ENCODE data around the gene MUC5AC.

Gene MUC5AC

DNA sequence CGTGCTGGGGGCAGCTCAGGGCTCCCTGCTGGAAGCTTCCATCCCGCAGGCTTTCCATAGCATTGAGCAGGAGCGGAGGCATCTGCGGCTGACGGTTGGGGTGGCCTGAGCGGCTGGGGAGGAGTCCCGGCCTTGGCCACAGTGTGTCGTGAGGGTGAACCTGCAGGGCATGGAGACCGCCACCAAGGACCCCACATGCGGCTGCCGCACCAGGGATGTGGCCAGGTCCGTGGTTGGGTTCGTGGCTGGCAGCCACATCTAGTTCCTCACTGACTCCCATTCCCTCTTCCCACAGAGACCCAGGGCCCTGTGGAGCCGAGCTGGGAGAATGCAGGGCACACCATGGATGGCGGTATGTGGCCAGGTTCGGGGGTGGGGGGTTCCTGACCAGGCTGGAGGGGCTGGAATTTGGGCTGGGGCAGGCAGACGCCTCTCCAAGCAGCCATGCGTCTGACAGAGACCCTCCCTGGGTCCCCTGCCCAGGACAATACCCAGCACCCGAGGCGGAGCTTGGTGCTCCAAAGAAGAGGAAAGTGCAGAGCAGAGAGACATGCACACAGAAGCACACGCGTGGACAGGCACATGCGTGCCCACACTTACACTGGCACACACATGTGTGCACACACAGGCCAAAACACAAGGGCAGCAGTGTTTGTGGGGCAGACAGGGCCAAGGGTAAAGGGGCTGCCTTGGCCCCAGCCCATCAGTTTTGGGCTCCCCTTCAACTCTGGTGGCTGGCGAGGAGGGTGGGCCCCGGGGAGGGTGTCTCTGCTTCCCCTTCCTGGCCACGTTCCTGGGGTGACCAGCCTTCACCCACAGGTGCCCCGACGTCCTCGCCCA is 67.9 kb downstream of the MUC5AC start:
- no peak for DNase-seq (ENCODE audit: low spot score)

DNA sequence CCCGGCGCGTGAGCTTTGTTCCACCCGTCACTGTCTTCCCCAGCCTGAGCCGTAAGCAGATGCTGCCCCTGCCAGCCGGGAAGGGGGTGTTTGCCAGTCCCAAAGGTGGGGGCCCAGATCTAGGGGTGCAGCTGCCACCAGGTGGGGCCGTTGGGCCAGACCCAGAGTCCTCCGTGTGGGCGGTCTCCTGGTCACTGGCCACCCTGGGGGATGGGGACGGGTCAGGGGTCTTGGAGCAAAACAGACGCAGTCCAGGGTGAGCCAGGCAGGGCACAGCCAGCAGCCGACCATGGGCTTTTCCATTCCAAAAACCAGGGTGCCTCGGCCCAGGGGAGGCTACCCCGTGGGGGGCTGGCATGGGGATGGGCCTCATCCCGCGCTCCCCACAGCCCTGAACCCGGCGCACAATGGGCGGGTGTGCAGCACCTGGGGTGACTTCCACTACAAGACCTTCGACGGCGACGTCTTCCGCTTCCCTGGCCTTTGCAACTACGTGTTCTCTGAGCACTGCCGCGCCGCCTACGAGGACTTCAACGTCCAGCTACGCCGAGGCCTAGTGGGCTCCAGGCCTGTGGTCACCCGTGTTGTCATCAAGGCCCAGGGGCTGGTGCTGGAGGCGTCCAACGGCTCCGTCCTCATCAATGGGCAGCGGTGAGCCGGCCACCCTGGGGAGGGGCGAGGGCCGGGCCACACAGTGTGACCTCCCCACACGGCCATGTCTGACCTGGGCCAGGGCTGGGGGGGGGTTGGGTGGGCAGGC is 68.7 kb downstream of the MUC5AC start:
- no peak for DNase-seq (ENCODE audit: low spot score)

DNA sequence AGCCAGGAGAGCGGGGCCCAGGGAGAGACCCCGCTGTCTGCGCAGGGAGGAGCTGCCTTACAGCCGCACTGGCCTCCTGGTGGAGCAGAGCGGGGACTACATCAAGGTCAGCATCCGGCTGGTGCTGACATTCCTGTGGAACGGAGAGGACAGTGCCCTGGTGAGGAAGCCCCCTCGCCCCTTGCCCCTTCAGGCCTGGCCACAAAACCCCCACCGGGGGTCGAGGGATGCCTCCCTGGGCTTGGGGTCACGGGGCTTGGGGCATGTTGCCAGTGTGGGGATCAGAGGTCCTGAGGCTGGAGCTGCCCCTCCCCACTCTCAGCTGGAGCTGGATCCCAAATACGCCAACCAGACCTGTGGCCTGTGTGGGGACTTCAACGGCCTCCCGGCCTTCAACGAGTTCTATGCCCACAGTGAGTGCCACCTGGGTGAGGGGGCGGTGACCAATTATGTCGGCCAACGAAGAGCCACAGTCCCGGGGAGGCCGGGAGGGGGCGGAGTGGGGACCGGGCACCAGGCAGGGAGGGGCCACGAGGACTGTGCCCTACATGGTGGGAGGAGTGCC is 69.3 kb downstream of the MUC5AC start:
- DNase-seq (ENCODE audit: low spot score), result no peak

DNA sequence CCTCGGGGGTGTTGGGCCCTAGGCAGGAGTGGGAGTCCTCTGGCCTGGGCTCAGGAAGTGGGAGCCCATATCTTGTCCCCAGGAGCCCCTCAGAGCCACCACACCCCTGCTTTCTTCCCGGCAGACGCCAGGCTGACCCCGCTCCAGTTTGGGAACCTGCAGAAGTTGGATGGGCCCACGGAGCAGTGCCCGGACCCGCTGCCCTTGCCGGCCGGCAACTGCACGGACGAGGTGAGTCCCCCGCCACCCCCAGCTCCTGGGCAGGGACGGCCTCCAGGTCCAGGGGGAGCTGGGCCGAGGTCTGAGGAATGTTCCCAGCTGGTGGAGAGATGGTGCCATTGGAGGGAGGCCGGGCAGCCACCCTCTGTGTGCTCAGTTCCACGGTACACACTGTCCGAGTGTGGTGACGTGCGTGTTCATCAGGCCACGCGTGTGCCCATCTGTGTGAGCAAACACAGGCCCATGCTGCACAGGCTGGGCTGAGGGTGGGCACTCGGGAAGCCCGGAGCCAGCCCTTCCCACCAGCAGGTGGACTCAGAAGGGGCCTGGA is 69.9 kb downstream of the MUC5AC start:
- DNase-seq (ENCODE audit: low spot score), result no peak

DNA sequence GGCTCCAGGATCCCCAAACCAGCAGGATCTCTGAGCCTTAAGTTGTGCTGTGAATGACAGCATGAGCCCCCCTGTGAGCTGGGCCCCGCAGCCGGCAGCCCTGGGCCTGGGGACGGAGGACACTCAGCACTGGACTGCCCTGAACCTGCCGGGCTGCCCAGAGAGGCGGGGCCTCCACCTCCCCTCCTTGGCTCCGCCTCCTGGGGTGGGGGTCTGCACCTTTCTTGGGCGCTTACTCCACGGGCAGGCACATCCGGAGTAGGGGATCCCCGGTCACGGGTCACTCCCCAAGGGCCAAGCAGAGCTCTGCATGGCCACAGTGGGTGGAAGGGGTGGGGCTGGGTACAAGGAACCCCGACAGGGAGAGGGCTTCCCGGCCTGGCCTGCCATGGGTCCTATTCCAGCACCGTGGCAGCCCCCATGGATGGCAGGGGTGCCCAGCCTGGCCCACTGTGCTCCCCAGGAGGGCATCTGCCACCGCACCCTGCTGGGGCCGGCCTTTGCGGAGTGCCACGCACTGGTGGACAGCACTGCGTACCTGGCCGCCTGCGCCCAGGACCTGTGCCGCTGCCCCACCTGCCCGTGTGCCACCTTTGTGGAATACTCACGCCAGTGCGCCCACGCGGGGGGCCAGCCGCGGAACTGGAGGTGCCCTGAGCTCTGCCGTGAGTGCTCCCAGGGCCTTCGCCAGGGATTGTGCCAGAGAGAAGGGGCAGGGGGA is 70.5 kb downstream of the MUC5AC start:
- DNase-seq (ENCODE audit: low spot score), result no peak

DNA sequence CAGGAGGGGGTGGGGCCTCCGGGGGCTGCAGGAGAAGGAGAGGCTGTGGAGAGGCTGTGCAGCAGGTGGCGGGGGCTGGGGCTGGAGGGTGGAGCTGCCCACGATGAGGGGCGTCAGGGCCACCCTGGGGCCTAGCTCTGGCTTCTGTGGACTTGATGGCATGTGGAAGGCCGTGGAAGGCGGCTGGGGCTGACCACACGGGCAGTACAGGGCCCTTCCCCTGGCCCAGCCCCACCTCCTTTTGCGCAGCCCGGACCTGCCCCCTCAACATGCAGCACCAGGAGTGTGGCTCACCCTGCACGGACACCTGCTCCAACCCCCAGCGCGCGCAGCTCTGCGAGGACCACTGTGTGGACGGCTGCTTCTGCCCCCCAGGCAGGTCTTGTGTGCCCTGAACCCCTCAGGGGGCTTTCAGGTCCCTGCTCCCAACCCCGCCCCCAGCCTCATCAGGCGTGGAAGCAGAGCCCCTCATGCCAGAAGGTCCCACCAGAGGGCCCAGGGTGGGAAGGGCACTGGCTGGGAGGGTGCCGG is 71.2 kb downstream of the MUC5AC start:
- DNase-seq (ENCODE audit: low spot score), result no peak

GRCh38 chr11:1229471-1230120 is 71.8 kb downstream of the MUC5AC start:
- no peak for DNase-seq (ENCODE audit: low spot score)

DNA sequence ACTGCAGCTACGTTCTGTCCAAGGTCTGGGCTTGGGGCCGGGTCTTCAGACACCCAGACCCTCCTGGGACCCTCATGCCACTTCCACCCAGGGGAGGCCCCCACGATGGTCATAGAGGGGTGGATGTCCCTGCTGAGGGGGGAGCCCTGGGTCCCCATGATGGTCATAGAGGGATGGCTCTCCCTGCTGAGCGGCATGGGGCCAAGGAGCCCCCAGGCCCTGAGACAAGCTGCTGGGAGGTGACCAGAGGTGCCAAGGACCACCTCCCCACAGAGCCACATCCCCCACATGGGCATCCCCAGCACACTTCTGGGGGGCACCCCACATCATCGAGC is 72.3 kb downstream of the MUC5AC start:
- DNase-seq (ENCODE audit: low spot score), result no peak

GRCh38 chr11:1230456-1231395 is 73.0 kb downstream of the MUC5AC start:
- no peak for DNase-seq (ENCODE audit: low spot score)

- no peak for DNase-seq (ENCODE audit: low spot score)
Measured at GRCh38 chr11:1231396-1232020, 73.8 kb downstream of the MUC5AC start.

DNA sequence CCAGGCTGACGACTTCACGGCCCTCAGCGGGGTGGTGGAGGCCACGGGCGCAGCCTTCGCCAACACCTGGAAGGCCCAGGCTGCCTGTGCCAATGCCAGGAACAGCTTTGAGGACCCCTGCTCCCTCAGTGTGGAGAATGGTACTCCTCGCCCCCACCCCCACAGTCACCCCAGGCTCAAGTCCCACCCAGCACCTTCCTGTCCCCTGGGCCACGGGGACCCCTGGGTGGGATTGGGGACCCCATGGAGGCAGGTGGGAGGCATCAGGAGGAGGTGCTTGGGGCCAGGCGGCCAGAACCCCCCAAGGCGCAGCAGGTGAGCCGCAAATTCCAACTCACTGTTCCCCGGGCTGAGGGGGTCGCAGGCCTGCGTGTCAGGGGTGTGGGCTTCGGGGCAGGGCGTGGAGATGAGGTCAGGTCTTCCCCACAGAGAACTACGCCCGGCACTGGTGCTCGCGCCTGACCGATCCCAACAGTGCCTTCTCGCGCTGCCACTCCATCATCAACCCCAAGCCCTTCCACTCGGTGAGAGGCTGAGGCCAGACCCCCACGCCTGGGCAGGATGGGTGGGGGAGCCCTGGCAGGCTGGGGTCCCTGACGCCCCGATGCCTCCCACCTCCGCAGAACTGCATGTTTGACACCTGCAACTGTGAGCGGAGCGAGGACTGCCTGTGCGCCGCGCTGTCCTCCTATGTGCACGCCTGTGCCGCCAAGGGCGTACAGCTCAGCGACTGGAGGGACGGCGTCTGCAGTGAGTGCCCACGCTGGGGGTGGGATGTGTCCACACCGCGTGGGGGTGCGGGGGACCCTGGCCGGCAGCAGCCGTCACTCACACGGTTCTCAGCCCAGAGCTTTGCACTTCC is 74.5 kb downstream of the MUC5AC start:
- DNase-seq (ENCODE audit: low spot score), result no peak

DNA sequence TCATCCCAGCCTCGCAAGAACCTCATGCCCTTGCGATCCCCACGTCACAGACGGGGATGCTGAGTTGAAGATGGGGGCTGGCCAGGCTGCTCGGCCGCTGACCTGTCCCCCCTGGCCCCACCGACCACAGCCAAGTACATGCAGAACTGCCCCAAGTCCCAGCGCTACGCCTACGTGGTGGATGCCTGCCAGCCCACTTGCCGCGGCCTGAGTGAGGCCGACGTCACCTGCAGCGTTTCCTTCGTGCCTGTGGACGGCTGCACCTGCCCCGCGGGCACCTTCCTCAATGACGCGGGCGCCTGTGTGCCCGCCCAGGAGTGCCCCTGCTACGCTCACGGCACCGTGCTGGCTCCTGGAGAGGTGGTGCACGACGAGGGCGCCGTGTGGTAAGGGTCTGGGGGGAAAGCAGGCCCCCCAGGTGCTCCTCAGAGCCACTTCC is 75.1 kb downstream of the MUC5AC start:
- DNase-seq (ENCODE audit: low spot score), result no peak

GRCh38 chr11:1233351-1234053 is 75.7 kb downstream of the MUC5AC start:
- DNase-seq (ENCODE audit: low spot score), result no peak

GRCh38 chr11:1234054-1234720 is 76.4 kb downstream of the MUC5AC start:
- no peak for DNase-seq (ENCODE audit: low spot score)

DNA sequence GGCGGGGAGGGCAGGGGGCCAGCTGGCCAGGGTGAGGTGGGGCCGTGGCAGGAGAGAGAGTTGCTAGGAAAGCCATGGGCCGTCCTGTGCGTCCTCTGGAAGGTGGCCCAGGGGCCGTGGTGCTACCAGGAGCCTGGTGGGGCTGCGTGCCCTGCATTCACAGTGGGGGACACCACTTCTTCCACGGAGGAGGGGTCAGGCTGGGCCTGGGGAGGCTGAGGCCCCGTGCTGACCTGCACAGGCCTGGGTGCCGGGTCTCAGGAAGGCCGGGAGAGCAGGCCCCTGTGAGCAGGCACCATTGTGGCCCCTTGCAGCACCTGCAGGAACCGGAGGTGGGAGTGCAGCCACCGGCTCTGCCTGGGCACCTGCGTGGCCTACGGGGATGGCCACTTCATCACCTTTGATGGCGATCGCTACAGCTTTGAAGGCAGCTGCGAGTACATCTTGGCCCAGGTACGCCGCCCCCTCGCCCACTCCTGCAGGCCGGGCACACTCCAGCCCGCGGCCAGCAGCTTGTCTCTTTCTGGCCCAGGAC is 77.1 kb downstream of the MUC5AC start:
- no peak for DNase-seq (ENCODE audit: low spot score)

DNA sequence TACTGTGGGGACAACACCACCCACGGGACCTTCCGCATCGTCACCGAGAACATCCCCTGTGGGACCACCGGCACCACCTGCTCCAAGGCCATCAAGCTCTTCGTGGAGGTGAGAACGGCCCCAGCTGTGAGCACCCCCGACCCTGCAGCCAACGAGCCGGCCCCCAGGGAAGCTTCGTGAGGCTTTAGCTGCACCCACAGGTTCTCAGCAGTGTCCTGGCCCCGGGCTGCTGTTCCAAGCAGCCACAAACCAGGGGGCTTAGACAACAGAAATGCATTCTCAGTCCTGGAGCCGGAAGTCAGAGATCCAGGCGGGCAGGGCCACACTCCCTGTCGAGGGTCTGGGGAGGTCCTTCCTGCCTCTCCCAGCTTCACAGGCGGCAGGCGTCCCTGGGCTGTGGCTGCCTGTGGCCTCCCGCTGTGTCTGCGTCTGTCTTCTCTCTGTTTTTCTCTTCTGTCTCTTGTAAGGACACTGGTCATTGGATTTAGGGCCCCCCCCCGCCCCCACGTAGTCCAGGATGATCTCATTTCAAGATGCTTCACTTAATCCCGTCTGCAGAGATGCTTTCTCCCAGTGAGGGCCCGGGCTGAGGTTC is 77.7 kb downstream of the MUC5AC start:
- DNase-seq (ENCODE audit: low spot score), result no peak

GRCh38 chr11:1235901-1236315 is 78.2 kb downstream of the MUC5AC start:
- DNase-seq (ENCODE audit: low spot score), result no peak

Data from putamen (tissue), 1 donor.